Measurements from ENCODE around the gene TPO. TPM values are rescaled to one million over a fixed set of nuclear protein-coding genes. Genes with fewer than 3 reads are reported as not detected.

Gene TPO
- total RNA-seq, 4 donors from 2014 or later = 6.7 to 14.5 (median 11.3) TPM

DNA sequence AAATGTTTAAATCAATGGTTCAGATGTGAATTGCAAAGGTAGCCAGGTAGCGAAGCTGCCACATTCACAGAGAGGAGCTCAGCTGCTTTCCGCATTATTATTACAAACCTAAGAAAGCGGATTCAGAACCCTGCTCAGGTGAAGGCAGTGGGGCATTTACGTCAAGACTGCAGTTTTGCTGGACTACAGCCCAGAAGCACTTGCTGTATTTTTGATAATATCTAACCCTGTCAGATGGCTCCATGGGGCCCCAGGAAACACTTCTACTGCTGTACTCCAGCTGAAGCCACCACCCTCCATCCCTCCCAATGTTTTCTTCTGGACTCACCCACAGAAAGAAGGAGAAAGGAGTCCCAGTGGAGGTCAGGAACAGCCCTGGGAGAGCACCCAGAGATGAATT, 96.9 kb downstream of the TPO start:
- no peak overlapping the region for H3K4me3 ChIP-seq
- no peaks in the 10 kb centered on the region for H3K9me3 ChIP-seq
- TF ChIP-seq, protein P1, sequence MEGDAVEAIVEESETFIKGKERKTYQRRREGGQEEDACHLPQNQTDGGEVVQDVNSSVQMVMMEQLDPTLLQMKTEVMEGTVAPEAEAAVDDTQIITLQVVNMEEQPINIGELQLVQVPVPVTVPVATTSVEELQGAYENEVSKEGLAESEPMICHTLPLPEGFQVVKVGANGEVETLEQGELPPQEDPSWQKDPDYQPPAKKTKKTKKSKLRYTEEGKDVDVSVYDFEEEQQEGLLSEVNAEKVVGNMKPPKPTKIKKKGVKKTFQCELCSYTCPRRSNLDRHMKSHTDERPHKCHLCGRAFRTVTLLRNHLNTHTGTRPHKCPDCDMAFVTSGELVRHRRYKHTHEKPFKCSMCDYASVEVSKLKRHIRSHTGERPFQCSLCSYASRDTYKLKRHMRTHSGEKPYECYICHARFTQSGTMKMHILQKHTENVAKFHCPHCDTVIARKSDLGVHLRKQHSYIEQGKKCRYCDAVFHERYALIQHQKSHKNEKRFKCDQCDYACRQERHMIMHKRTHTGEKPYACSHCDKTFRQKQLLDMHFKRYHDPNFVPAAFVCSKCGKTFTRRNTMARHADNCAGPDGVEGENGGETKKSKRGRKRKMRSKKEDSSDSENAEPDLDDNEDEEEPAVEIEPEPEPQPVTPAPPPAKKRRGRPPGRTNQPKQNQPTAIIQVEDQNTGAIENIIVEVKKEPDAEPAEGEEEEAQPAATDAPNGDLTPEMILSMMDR (IDR thresholded peaks at IDR 0.05) = no peak
- TF ChIP-seq POLR2A (IDR thresholded peaks at IDR 0.05) (no peak), POLR2AphosphoS5 (IDR thresholded peaks at IDR 0.05) (no peak)
- 58% methylated on average over 4 of the region's 4 CpGs; no CpG with 5 or more reads in 1 of the 2 donors for WGBS, 2 donors (ENCODE audit: low coverage in 1 of 2)
- no peaks in the 10 kb centered on the region for H3K4me1 ChIP-seq
- H3K27ac ChIP-seq = peak overlapping the region in 2 of 4 donors; percentile 45 to 52
- ATAC-seq = no peak
- peaks cover 37% of the 10 kb centered on the region for H3K27me3 ChIP-seq
- no peaks in the 10 kb centered on the region for H3K36me3 ChIP-seq

- Histone ChIP-seq H3K36me3 (no peaks in the 10 kb centered on the region), H3K4me1 (no peaks in the 10 kb centered on the region)
- 75 to 88% methylated on average over 1 of the region's 6 CpGs for WGBS, 2 donors (ENCODE audit: low coverage in 1 of 2)
These were observed 98.2 kb downstream of the TPO start for GRCh38 chr2:1511455-1511854.

DNA sequence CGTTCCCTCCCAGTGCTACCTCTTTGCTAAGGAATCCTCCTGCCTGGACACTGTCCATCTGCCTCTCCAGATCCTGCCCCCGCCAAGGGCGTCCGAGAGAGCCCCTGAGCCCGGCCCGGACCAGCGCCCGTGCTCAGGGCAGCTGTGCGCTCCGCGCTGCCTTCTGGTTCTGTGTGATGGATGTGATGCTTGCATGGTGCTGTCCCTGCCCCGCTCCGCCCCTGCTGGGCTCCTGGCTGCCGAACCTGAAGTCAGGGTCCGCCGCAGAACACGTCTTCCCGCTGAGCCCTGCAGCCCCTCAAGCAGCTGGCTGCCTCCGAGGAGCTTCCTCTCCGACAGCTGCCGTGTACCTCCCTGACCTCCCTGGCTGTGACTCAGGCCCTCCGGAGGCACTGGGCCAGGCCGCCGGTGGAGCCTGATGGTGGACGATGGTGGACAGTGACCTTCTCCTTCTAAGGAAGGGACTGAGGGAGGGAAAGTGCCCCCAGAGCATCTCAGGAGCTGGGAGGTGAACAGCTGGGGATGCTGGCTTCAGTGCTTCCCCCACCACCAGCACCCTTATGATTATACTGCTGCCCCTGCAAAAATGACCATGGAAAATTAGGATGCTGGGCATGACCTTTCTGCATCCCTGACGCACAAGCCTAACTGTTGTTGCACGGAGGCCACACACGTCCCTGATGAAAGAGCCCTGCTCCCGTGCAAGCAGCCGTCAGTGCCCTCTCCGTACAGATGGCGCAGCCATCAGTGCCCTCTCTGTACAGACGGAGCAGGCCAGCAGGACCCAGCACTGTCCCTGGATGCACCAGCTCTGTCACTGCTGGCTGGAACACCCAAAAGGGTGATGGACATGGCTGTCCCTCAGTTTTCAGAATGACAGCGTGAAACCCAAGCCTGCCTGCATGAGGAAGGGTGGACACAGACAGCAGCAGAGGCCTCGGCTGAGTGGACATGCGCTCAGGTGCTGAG, 99.3 kb downstream of the TPO start:
- H3K36me3 ChIP-seq = no peaks in the 10 kb centered on the region
- H3K4me3 ChIP-seq = no peak overlapping the region
- TF ChIP-seq POLR2AphosphoS5 (IDR thresholded peaks at IDR 0.05) = no peak
- no peak for TF ChIP-seq POLR2A (IDR thresholded peaks at IDR 0.05)
- TF ChIP-seq, protein P1 (IDR thresholded peaks at IDR 0.05) = no peak
- TF ChIP-seq EP300 (IDR thresholded peaks at IDR 0.05) = no peak
- H3K27me3 ChIP-seq = peaks cover 37% of the 10 kb centered on the region
- H3K9me3 ChIP-seq = no peaks in the 10 kb centered on the region
- H3K27ac ChIP-seq = no peak overlapping the region
- ATAC-seq = no peak
- WGBS, 2 donors (ENCODE audit: low coverage in 1 of 2) = 59 to 88% methylated on average over 4 to 11 of the region's 36 CpGs
- H3K4me1 ChIP-seq = no peaks in the 10 kb centered on the region

More at GRCh38 chr2:1511455-1511854, 98.2 kb downstream of the TPO start:
- TF ChIP-seq EP300 (IDR thresholded peaks at IDR 0.05) (no peak), POLR2A (IDR thresholded peaks at IDR 0.05) (no peak), POLR2AphosphoS5 (IDR thresholded peaks at IDR 0.05) (no peak)
- TF ChIP-seq, protein P1 (IDR thresholded peaks at IDR 0.05) = no peak
- H3K4me3 ChIP-seq = no peak overlapping the region
- ATAC-seq = no peak
- H3K9me3 ChIP-seq = no peaks in the 10 kb centered on the region
- H3K27ac ChIP-seq = no peak overlapping the region
- H3K27me3 ChIP-seq = peaks cover 37% of the 10 kb centered on the region

GRCh38 chr2:1514391-1515072, 101.3 kb downstream of the TPO start:
- ATAC-seq = no peak
- 50 to 53% methylated on average over 3 to 8 of the region's 18 CpGs for WGBS, 2 donors (ENCODE audit: low coverage in 1 of 2)
- no peaks in the 10 kb centered on the region for H3K9me3 ChIP-seq
- no peak overlapping the region for H3K4me3 ChIP-seq
- H3K36me3 ChIP-seq = no peaks in the 10 kb centered on the region
- no peak overlapping the region for H3K27ac ChIP-seq
- H3K27me3 ChIP-seq = peaks cover 37% of the 10 kb centered on the region
- H3K4me1 ChIP-seq = no peaks in the 10 kb centered on the region
- no peak for TF ChIP-seq POLR2AphosphoS5 (IDR thresholded peaks at IDR 0.05)
- no peak for TF ChIP-seq POLR2A (IDR thresholded peaks at IDR 0.05)
- no peak for TF ChIP-seq EP300 (IDR thresholded peaks at IDR 0.05)
- TF ChIP-seq, protein P1 (IDR thresholded peaks at IDR 0.05) = no peak
